NB4 (cell line): ENCODE data around the gene GABRR3.

ENCODE experiments used
- DNase-seq: peaks from one replicate; pipeline ENCODE4 v3.0.0; 2010; ENCODE audit warnings: low read depth
- H3K4me3 ChIP-seq: one replicate; pipeline ENCODE4 v1.5.1; 2011; ENCODE audit warnings: mild to moderate bottlenecking, low read depth, low read length, moderate library complexity
- CTCF ChIP-seq: IDR thresholded peaks from one replicate; pipeline ENCODE4 v1.5.1; 2012; ENCODE audit warnings: low read depth, low read length
- MAX ChIP-seq: IDR thresholded peaks from 2 replicates; pipeline ENCODE4 v1.6.1; 2011; ENCODE audit warnings: low read depth, low read length
- MYC ChIP-seq: IDR thresholded peaks from 2 replicates; pipeline ENCODE4 v1.6.1; 2011; ENCODE audit warnings: low read depth, low read length
- POLR2A ChIP-seq: IDR thresholded peaks from 2 replicates; pipeline ENCODE4 v1.6.1; 2011; ENCODE audit warnings: mild to moderate bottlenecking; ENCODE audit not compliant: insufficient read length; ENCODE audit errors: extremely low read depth

Gene GABRR3

GRCh38 chr3:98010194-98010882, 24.8 kb downstream of the GABRR3 start:
- H3K4me3 ChIP-seq = no peak overlapping the region
- no peak for DNase-seq
- TF ChIP-seq CTCF = no peak

GRCh38 chr3:98008855-98009254, 26.3 kb downstream of the GABRR3 start:
- no peak for TF ChIP-seq MYC
- TF ChIP-seq CTCF = no peak
- TF ChIP-seq MAX = no peak
- TF ChIP-seq POLR2A = no peak
- no peak for DNase-seq

GRCh38 chr3:98005438-98005837, 29.7 kb downstream of the GABRR3 start:
- TF ChIP-seq MAX = no peak
- no peak for TF ChIP-seq CTCF
- no peak for TF ChIP-seq MYC
- TF ChIP-seq POLR2A = no peak
- DNase-seq = no peak
- no peak overlapping the region for H3K4me3 ChIP-seq

More at GRCh38 chr3:98008855-98009254, 26.3 kb downstream of the GABRR3 start:
- H3K4me3 ChIP-seq = no peak overlapping the region

GRCh38 chr3:98004721-98005120, 30.4 kb downstream of the GABRR3 start:
- no peak overlapping the region for H3K4me3 ChIP-seq
- TF ChIP-seq MYC (no peak), CTCF (no peak), POLR2A (no peak), MAX (no peak)
- no peak for DNase-seq

GRCh38 chr3:98003306-98003969, 31.7 kb downstream of the GABRR3 start:
- H3K4me3 ChIP-seq = no peak overlapping the region
- TF ChIP-seq MAX (no peak), MYC (no peak), POLR2A (no peak), CTCF (no peak)
- peak; percentile 12 for DNase-seq

- no peak overlapping the region for H3K4me3 ChIP-seq
- TF ChIP-seq CTCF (no peak), POLR2A (no peak), MAX (no peak), MYC (no peak)
- DNase-seq = no peak
These were observed 32.4 kb downstream of the GABRR3 start for GRCh38 chr3:98002717-98003116.
